T-helper 2 cell treated with Interferon-gamma antibody and Interleukin-4, amounts not matched to agents 100 ng/mL and 5 ng/mL, for 36 hours (primary cell): ENCODE measurements around the gene NCR1. TPM values are rescaled to one million over a fixed set of nuclear protein-coding genes. Genes with fewer than 3 reads are reported as not detected.
"Not testable (repeated sequence)": the region's sequence is repeated elsewhere in the genome, so short reads cannot be mapped to it uniquely, and the experiment has no call there.

ENCODE experiments used
- intact Hi-C: fragments of 100-400 bp; cut with micrococcal nuclease; formaldehyde crosslinking; loops from one replicate; pipeline ENCODE4 v1.15.1; 2023
- total RNA-seq: library from RNA; stranded (reverse); gene quantifications from 2 replicates; pipeline ENCODE4 v1.2.3, GENCODE V29; 2022

NCR1 gene, protein sequence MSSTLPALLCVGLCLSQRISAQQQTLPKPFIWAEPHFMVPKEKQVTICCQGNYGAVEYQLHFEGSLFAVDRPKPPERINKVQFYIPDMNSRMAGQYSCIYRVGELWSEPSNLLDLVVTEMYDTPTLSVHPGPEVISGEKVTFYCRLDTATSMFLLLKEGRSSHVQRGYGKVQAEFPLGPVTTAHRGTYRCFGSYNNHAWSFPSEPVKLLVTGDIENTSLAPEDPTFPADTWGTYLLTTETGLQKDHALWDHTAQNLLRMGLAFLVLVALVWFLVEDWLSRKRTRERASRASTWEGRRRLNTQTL
- not detected in 2 replicates for total RNA-seq

DNA sequence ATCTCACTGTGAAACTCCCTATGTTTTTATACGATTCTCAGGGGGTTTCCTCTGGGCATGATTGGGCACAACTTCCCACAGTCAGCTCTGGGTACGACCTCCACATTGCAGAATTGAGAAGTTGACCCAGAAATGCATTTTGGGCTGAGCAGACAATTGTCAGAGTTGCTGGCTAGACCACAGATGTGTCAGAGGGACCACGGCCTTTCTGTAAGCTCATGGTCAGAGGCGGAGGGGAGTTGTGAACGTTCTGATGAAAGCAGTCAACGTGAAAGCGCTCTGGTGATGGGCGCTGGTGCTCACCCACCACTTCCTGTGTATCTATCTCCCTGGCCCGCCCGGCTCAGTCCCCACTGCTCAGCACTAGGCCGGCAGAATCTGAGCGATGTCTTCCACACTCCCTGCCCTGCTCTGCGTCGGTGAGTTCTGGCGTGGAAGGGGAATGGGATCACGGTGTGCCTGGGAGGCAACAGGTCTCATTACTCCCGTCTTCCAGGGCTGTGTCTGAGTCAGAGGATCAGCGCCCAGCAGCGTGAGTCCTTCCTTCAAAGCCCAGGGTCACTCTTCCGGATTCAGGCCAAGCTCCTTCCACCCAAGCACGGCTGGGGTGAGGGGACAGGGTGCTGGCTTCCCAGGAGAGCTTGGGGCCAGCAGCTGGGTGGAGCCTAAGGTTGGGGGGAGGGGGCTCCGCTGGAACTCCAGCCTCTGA, at the start of gene NCR1:
Gene NCR1 (plus strand): TSS at position 346 of the 709 bp plus-strand sequence. CDS start 40 bp downstream, at position 386.
- intact Hi-C loops = no loop called here

DNA sequence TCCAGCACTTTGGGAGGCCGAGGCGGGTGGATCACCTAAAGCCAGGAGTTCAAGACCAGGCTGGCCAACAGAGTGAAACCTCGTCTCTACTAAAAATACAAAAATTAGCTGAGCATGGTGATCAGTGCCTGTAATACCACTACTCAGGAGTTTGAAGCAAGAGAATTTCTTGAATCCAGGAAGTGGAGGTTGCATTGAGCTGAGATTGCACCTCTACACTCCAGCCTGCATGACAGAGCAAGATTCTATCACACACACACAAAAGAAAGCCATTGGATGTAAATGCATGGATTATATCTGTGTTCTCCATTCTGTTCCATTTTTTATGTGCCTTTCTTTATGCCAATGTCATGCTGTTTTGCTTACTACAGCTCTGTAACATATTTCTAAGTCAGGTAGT, 47.5 kb upstream of the NCR1 start:
- intact Hi-C loops = not testable (repeated sequence)

DNA sequence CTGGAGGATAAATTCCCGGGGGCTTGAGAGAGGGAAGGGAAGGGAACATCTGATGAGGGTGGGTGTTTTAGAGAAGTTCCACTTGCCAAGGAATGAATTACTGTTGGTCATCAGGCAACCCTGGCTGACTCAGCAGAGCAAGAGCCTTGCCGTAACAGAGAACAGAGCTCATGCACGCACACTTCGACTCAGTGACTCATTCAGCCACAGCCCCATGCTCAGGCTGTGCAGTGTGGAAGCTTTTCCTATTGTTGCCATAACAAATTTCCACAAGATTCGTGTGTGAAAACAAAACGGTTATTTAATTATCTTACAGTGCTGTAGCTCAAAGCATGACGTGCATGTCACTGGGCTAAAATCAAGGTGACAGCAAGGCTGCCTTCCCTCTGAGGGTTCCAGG, 46.5 kb upstream of the NCR1 start:
- intact Hi-C loops = not testable (repeated sequence)

DNA sequence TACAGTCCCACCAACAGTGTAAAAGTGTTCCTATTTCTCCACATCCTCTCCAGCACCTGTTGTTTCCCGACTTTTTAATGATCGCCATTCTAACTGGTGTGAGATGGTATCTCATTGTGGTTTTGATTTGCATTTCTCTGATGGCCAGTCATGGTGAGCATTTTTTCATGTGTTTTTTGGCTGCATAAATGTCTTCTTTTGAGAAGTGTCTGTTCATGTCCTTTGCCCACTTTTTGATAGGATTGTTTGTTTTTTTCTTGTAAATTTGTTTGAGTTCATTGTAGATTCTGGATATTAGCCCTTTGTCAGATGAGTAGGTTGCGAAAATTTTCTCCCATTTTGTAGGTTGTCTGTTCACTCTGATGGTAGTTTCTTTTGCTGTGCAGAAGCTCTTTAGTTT, 42.5 kb upstream of the NCR1 start:
- intact Hi-C loops = not testable (repeated sequence)

DNA sequence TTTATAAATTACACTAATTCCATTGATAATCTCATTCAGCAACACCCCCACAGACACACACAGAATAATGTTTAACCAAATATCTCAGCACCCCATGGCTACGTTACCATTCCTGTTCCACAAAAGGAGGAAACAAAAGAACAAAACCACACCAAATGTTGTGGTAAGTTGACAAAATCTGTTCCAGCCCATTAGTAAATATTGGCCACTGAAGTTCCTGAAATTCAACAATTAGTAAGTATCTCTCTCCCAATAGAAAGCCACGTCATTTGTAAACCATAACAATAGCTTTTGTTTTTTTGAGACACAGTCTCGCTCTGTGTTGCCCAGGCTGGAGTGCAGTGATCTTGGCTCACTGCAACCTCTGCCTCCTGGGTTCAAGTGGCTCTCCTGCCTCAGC, 34.3 kb upstream of the NCR1 start:
- intact Hi-C loops = no loop called here

DNA sequence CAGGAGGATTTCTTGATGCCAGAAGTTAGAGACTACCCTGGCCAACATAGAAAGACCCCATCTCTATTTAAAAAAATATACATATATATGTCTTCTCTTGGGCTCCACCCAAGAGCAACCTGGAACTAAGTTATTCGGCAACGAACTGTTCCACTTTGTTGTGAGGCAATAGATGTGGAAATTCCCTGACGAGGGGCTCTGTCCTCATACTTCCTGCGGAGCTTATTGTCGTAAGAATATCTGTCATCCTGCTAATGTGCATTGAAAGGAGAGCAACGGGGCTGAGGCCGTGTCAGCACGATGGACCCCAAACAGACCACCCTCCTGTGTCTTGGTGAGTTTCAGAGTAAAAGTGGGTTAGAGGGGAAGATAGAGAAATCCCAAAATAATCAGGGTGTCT, 32.0 kb upstream of the NCR1 start, which contains the start of gene FCAR:
Gene FCAR (plus strand): TSS at position 246 of the 400 bp plus-strand sequence. CDS start 55 bp downstream, at position 301.
- intact Hi-C loops = no loop called here

DNA sequence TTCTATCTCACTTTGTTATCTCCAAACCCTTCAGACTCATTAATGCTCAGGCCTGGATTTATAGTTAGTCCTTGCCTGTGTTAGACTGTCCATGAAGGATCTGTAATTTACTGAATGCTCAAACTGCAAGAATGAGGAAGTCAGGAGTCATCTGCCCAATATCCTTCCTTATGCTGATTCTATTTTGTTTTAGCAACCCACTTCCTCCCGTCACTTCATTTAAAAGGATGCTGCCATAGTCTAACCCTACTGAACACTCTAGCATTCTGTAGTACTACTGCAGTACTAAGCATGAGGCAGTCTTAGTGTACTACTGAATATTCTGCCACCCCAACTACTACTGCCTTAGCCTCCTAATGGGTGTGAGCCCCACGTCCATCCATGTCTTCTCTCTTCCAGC, 30.4 kb upstream of the NCR1 start:
- intact Hi-C loops = no loop called here

DNA sequence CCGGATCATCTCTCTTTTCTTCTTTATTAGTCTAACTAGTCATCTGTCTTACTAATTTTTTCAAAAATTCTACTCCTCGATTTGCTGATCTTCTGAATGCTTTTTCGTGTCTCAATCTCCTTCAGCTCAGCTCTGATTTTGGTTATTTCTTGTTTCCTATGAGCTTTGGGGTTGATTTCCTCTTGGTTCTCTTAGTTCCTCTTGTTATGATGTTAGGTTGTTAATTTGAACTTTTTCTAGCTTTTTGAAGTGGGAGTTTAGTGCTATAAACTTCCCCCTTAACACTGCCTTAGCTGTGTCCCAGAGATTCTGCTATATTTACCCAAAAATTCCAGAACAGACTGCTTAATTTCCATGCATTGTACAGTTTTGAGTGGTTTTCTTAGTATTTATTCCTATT, 28.5 kb upstream of the NCR1 start:
- intact Hi-C loops = no loop called here

DNA sequence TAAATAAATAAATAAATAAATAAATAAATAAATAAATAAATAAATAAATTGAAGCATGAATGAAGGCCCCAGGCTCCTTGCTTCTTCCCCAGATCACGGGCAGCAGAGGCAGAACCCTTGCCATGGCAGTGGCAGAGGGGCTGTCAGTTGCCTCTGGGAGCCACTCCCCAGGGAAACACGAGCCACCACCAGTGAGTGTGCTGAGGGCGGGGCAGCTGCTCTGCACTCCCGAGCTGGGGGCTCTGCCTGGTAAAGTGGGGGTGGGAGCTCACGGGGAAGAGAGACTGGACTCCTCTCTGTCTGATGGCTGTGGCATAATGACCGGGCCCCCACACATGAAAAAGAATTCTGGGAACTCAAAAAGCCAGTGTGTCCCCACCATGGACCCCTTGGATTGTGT, 24.1 kb upstream of the NCR1 start:
- intact Hi-C loops = no loop called here

DNA sequence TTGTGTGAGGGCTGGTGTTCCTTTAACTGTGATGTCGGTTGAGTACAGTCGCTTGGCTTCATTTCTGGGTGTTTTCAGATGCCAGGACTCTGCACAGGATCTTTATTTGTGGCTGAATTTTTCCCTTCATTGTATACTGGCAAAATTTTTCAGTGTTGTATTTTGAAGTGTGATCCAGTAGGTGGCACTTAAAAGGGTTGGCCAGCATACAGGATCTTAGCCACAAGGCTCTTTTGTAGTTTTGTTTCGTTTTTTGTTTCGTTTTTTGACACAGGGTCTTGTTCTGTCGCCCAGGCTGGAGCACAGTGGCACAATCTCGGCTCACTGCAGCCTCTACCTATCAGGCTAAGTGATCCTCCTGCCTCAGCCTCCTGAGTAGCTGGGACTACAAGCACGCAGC, 23.2 kb upstream of the NCR1 start:
- intact Hi-C loops = no loop called here

DNA sequence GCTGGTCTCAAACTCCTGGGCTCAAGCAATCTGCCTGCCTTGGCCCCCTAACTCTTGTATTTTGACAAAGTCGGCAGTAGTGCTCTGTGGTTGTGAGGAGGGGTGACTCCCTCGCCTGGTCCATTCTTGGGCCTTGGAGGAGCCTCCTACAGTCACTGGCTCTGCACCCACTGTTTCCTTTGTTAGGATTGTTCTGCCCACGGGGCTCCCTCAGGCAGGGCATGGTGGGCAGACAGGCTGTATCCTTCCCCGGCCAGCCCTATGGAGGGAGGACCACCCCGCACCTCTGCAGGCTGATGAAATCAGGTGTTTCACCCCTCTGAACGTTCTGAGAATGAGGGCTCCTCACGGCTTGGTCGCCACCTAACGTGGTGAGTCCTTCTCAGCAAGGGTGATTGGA, 22.7 kb upstream of the NCR1 start:
- intact Hi-C loops = no loop called here

DNA sequence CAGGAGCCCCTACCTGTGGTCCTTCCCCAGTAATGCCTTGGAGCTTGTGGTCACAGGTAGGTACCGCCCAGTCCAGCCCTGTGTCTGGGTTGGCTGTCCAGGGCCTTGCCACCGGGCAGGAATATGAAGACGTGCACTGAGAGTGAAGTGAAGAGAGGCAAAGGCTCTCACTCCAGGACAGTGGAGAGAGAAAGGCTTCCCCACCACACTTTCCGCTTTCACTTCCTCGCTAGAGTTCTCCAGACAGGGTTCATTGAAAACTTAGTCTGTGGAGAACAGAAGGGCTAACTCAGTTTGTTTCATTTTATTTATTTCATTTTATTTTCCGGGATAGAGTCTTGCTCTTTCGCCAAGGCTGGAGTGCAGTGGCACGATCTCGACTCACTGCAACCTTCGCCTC, 17.7 kb upstream of the NCR1 start:
- intact Hi-C loops = no loop called here

DNA sequence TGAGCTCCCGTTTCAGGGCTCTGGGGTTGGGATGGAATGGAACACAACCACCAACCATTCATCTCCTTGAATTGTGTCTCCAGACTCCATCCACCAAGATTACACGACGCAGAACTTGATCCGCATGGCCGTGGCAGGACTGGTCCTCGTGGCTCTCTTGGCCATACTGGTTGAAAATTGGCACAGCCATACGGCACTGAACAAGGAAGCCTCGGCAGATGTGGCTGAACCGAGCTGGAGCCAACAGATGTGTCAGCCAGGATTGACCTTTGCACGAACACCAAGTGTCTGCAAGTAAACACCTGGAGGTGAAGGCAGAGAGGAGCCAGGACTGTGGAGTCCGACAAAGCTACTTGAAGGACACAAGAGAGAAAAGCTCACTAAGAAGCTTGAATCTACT, 16.4 kb upstream of the NCR1 start:
- intact Hi-C loops = no loop called here

DNA sequence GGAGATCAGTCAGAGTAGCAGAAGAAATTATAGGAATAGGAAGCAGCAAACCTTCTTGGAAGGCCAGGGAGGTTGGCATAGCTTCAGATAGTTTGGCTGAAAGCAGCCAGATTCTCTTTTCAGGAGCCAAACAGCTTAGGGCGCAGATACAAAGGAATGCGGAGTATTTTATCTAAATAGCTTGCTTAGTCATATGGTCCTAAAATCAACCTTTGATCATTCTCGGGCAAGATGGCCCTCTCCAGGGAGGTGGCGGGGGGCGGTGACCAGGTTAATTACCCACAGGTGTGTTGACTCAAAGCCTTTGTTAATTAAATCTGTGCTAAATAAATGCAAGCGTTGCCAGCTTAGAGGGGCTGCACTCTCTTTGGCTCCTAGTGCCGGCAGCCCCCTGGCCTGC, 12.5 kb upstream of the NCR1 start:
- intact Hi-C loops = no loop called here

DNA sequence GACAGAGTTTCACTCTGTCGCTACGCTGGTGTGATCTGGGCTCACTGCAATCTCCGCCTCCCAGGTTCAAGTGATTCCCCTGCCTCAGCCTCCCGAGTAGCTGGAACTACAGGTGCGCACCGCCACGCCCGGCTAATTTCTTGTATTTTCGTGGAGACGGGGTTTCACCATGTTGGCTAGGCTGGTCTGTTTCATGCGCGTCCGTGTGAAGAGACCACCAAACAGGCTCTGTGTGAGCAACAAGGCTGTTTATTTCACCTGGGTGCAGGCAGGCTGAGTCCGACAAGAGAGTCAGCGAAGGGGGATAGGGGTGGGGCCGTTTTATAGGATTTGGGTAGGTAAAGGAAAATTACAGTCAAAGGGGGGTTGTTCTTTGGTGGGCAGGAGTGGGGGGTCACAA, 11.8 kb upstream of the NCR1 start:
- intact Hi-C loops = not testable (repeated sequence)

DNA sequence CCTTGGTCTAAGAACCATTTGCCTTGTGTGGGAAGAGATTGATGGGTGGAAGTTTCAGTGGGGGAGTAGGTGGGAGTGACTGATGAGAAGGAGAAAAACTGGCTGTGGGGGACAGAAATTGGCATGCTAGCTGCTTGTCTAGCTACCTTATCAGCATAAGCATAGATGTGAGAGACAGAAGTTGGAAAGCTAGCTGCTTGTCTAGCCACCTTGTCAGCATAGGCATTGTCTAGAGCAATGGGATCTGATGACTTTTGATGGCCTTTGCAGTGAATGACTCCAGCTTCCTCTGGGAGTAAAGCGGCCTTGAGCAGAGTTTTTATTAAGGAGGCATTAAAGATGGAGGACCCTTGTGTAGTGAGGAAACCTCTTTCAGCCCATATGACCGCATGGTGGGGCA, 9.9 kb upstream of the NCR1 start:
- intact Hi-C loops = no loop called here

DNA sequence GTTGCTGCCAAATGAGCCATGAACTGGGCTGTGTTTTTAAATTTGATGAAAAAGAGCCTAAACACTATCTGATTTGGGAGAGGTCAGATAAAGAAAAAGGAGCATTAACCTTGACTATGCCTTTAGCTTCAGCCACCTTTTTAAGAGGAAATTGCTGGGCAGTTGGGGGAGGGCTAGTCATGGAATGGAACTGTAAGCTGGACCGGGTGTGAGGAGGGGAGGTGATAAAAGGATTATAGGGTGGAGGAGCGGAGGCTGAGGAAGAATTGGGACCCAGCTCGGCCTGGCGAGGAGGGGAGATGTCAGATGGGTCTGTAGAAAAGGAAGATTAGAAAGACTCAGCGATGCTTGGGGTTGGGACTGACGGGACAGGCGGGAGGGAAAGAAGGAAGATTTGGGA, 7.3 kb upstream of the NCR1 start:
- intact Hi-C loops = not testable (repeated sequence)

DNA sequence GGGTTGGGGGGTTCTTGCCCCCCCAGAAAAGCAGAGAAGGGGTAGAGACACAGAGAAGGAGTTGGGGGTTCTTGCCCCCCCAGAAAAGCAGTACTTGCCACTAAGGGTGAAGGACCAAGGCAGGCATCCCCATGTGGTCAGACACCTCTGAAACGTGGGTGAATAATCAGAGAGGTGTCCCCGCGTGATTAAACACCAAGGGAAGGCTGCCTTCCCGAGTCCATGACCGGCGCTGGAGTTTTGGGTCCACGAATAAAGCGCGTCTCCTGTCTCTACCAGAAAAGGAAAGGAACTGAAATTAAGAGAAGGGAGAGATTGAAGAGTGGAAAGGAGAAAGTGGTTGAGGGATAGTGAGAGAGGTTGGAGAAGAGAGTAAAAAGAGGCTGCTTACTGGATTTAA, 6.3 kb upstream of the NCR1 start:
- intact Hi-C loops = not testable (repeated sequence)

DNA sequence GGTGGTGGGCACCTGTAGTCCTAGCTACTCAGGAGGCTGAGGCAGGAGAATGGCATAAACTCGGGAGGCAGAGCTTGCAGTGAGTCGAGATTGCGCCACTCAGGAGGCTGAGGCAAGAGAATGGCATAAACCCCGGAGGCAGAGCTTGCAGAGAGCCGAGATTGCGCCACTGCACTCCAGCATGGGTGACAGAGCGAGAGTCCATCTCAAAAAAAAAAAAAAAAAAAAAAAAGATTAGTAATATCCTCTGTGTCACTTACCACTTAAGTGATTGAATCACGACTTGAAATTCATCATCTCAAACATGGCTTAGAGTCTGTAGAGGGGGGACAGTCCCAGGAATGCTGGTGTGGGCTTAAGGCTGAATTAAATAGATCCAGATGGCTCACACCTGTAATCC, 4.8 kb upstream of the NCR1 start:
- intact Hi-C loops = not testable (repeated sequence)

DNA sequence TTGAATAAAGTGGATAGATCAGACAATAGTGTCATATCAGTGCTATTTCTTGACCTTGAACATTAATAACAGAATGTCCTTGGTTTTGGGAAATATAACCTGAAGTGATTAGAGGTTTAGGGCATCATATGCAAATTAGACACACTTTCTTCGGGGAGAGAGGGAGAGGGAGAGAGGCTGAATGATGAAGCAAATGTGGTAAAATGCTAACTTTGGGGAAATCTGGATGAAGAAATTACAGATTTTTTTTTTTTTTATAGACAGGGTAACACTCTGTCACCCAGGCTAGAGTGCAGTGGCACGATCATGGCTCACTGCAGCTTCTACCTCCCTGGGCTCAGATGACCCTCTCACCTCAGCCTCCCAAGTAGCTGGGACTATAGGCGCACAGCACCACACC, 3.9 kb upstream of the NCR1 start:
- intact Hi-C loops = no loop called here

DNA sequence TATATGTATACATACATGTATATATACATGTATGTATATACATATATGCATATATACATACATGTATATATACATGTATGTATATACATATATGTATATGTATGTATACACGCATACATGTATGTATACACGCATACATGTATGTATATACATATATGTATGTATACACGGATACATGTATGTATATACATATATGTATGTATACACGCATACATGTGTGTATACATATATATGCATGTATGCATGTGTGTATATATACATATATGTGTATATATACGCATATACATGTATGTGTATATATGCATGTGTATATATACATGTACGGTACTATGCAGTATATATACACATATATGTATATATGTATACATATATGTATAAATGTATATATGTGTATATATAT, 2.6 kb upstream of the NCR1 start:
- intact Hi-C loops = no loop called here

DNA sequence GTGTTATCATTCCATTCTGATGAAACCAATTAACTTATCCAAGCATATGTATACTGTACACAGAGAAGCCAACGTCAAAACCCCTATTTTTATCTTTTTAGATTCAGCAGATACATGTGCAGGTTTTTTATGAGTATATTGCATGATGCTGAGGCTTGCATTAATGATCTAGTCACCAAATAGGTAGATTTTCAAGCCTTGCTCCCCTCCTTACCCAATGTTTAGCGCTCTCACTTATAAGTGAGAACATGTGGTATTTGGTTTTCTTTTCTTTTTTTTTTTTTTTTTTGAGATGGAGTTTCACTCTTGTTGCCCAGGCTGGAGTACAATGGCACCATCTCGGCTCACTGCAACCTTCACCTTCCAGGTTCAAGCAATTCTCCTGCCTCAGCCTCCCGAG, 1.7 kb upstream of the NCR1 start:
- intact Hi-C loops = not testable (repeated sequence)

DNA sequence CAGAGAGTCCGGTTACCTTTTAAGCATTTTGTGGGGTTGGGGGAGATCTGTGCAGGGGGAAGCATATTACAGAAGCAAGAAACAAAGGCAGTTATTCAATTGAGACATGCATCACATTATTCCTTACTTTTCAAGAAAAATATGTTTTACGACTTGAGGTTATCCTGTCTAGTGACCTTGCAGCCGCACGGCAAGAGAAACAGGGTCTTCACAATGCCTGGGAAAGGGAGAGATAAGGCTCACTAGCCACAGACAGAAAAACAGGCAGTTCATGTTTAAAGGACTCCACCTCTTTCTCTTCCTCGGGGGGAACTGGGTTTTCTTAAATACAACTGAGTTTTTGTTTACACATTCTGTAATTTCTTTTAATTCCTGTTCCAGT, 536 bp upstream of the NCR1 start:
- intact Hi-C loops = no loop called here
